Transverse colon (tissue), 3 donors: ENCODE results near the gene KLF3.

Experiments
- CTCF ChIP-seq, 5 experiments: fragments of 200-600 bp in 3 of 5; fragments of 450-650 bp in 2 of 5; sonication (generic) in 3 of 5; IDR thresholded peaks; 1 replicate in 2 of 5; 2 replicates in 3 of 5; pipeline ENCODE4 v1.5.1; 2016 to 2017; ENCODE audit warnings: antibody characterized with exemption in 5 of 5, inconsistent platforms in 3 of 5, mild to moderate bottlenecking in 2 of 5, moderate library complexity in 1 of 5
- EP300 ChIP-seq: sonication (generic); formaldehyde crosslinking; IDR thresholded peaks from one replicate; pipeline ENCODE4 v1.6.1; 2017; ENCODE audit warnings: antibody characterized with exemption, low read depth
- POLR2A ChIP-seq: fragments of 450-650 bp; IDR thresholded peaks from one replicate; pipeline ENCODE4 v1.6.1; 2016; ENCODE audit warnings: antibody characterized with exemption, mild to moderate bottlenecking, moderate library complexity

GRCh38 chr4:38747629-38748028, 83.6 kb downstream of the KLF3 start:
- no peak for TF ChIP-seq EP300
- no peak for TF ChIP-seq CTCF (IDR thresholded peaks at IDR 0.05)
- no peak for TF ChIP-seq POLR2A
